H1 (cell line): ENCODE results near the gene ANKRD36. TPM values are rescaled to one million over a fixed set of nuclear protein-coding genes. Genes with fewer than 3 reads are reported as not detected.

Experiments
- CTCF ChIA-PET: fragments of 300-600 bp; sonication (Branson Sonifier 250); formaldehyde crosslinking; loops from one replicate; lab custom pipeline; 2021; ENCODE audit not compliant: partially characterized antibody; lab: Charles Lee
- POLR2A ChIA-PET: fragments of 300-600 bp; sonication (Branson Sonifier 250); formaldehyde crosslinking; loops from one replicate; lab custom pipeline; 2021; ENCODE audit warnings: inconsistent platforms; ENCODE audit not compliant: partially characterized antibody; lab: Charles Lee
- DNase-seq, 2 experiments: peaks; one replicate each; pipeline versions ENCODE4 v3.0.0 to v3.0.0-alpha.2; 2010 to 2022; ENCODE audit warnings: low spot score in 2 of 2, low read depth in 1 of 2, mixed read lengths in 1 of 2
- FAIRE-seq: peaks from 2 replicates; lab custom pipeline; 2011; peaks lifted over from hg19 to GRCh38; lab: Jason Lieb, UNC
- H2AFZ ChIP-seq: 2 replicates; pipeline ENCODE4 v1.8.1; 2012; ENCODE audit warnings: low read length, inconsistent platforms
- H2AK5ac ChIP-seq: 2 replicates; pipeline ENCODE4 v1.6.1; 2013; ENCODE audit warnings: low read depth, low read length
- H2BK120ac ChIP-seq: replicated peaks from 2 replicates; pipeline ENCODE3; 2013; ENCODE audit warnings: low read depth, low read length, inconsistent platforms
- H2BK12ac ChIP-seq: 2 replicates; pipeline ENCODE4 v1.6.1; 2013; ENCODE audit warnings: low read depth, low read length
- H2BK15ac ChIP-seq: 2 replicates; pipeline ENCODE4 v1.6.1; 2013; ENCODE audit warnings: low read length
- H2BK20ac ChIP-seq: 2 replicates; pipeline ENCODE4 v1.6.1; 2013; ENCODE audit warnings: low read length
- H2BK5ac ChIP-seq: 2 replicates; pipeline ENCODE4 v1.6.1; 2013; ENCODE audit warnings: low read depth, low read length
- H3K14ac ChIP-seq: 2 replicates; pipeline ENCODE4 v1.6.1; 2013; ENCODE audit warnings: inconsistent platforms; ENCODE audit not compliant: insufficient read length
- H3K18ac ChIP-seq: 2 replicates; pipeline ENCODE4 v1.6.1; 2013; ENCODE audit warnings: low read length; ENCODE audit errors: extremely low read depth
- H3K23ac ChIP-seq: 2 replicates; pipeline ENCODE4 v1.6.1; 2013; ENCODE audit warnings: inconsistent platforms; ENCODE audit not compliant: insufficient read length
- H3K23me2 ChIP-seq: 2 replicates; pipeline ENCODE4 v1.6.1; 2013; ENCODE audit warnings: low read depth, low read length
- H3K27ac ChIP-seq: 2 replicates; pipeline ENCODE4 v1.6.1; 2011; ENCODE audit warnings: low read depth, low read length, inconsistent platforms
- H3K27me3 ChIP-seq, 4 experiments: replicated peaks in 1 of 4; 1 replicate in 1 of 4; 2 replicates in 3 of 4; pipeline versions ENCODE4 v1.6.1 to v1.8.1; 2011 to 2013; ENCODE audit warnings: low read length in 3 of 4, mild to moderate bottlenecking in 3 of 4, inconsistent platforms in 2 of 4, mixed read lengths in 2 of 4, moderate library complexity in 1 of 4; ENCODE audit not compliant: control insufficient read depth in 3 of 4, insufficient read depth in 3 of 4; ENCODE audit errors: extremely low read depth in 1 of 4
- H3K36me3 ChIP-seq, 4 experiments: 2 replicates each; pipeline versions ENCODE4 v1.6.1 to v1.8.1; 2011 to 2013; ENCODE audit warnings: mild to moderate bottlenecking in 4 of 4, low read length in 3 of 4, moderate library complexity in 2 of 4, control low read depth in 1 of 4, inconsistent platforms in 1 of 4; ENCODE audit not compliant: insufficient read depth in 4 of 4, control insufficient read depth in 2 of 4
- H3K4ac ChIP-seq: replicated peaks from 2 replicates; pipeline ENCODE3; 2013; ENCODE audit warnings: low read length, low read depth, mixed read lengths, inconsistent platforms; ENCODE audit not compliant: insufficient read length
- H3K4me1 ChIP-seq, 4 experiments: replicated peaks in 1 of 4; 1 replicate in 1 of 4; 2 replicates in 3 of 4; pipeline versions ENCODE4 v1.6.1 to v1.8.1; 2011 to 2013; ENCODE audit warnings: low read length in 3 of 4, inconsistent platforms in 2 of 4, mixed read lengths in 1 of 4; ENCODE audit not compliant: insufficient read depth in 4 of 4, control insufficient read depth in 3 of 4
- H3K4me2 ChIP-seq, 2 experiments: 2 replicates each; pipeline versions ENCODE4 v1.6.1 to v1.8.1; 2011 to 2013; ENCODE audit warnings: low read depth in 2 of 2, low read length in 2 of 2, control low read depth in 1 of 2, inconsistent platforms in 1 of 2, mild to moderate bottlenecking in 1 of 2; ENCODE audit not compliant: insufficient read depth in 1 of 2
- H3K4me3 ChIP-seq, 4 experiments: fragments of 200-600, 300-600 bp in 1 of 4; sonication (generic), shearing (Covaris generic), sonication (Bioruptor Twin) in 1 of 4; 2 replicates each; pipeline versions ENCODE4 v1.5.1 to v1.8.1; 2011 to 2016; ENCODE audit warnings: low read length in 4 of 4, low read depth in 3 of 4, control low read depth in 2 of 4, inconsistent platforms in 2 of 4, mild to moderate bottlenecking in 2 of 4, mixed read lengths in 1 of 4, moderate library complexity in 1 of 4; ENCODE audit not compliant: insufficient read depth in 2 of 4; ENCODE audit errors: extremely low read depth in 1 of 4
- H3K56ac ChIP-seq: replicated peaks from 2 replicates; pipeline ENCODE3; 2013; ENCODE audit warnings: low read depth, mild to moderate bottlenecking, mixed read lengths, low read length, inconsistent platforms; ENCODE audit not compliant: insufficient read length
- H3K79me1 ChIP-seq: 2 replicates; pipeline ENCODE4 v1.6.1; 2013; ENCODE audit warnings: low read depth, low read length, control low read depth
- H3K79me2 ChIP-seq, 2 experiments: 2 replicates each; pipeline versions ENCODE4 v1.6.1 to v1.8.1; 2012 to 2013; ENCODE audit warnings: low read length in 2 of 2, mild to moderate bottlenecking in 2 of 2, inconsistent platforms in 1 of 2; ENCODE audit not compliant: insufficient read depth in 2 of 2, control insufficient read depth in 1 of 2
- H3K9ac ChIP-seq, 4 experiments: replicated peaks in 1 of 4; 1 replicate in 1 of 4; 2 replicates in 3 of 4; pipeline versions ENCODE4 v1.6.1 to v1.8.1; 2011 to 2013; ENCODE audit warnings: low read depth in 3 of 4, low read length in 3 of 4, control low read depth in 2 of 4, mild to moderate bottlenecking in 2 of 4, moderate library complexity in 2 of 4, inconsistent platforms in 1 of 4; ENCODE audit errors: extremely low read depth in 1 of 4
- H3K9me3 ChIP-seq, 2 experiments: 2 replicates each; pipeline versions ENCODE4 v1.6.1 to v1.8.1; 2012 to 2013; ENCODE audit warnings: mild to moderate bottlenecking in 2 of 2, moderate library complexity in 2 of 2, control low read depth in 1 of 2, inconsistent platforms in 1 of 2, low read depth in 1 of 2, low read length in 1 of 2, mixed read lengths in 1 of 2; ENCODE audit not compliant: insufficient read depth in 2 of 2
- H4K20me1 ChIP-seq, 2 experiments: replicated peaks in 1 of 2; 2 replicates each; pipeline versions ENCODE3 to v1.8.1; 2011 to 2013; ENCODE audit warnings: inconsistent platforms in 2 of 2, low read length in 2 of 2, mild to moderate bottlenecking in 1 of 2; ENCODE audit not compliant: insufficient read depth in 2 of 2, control insufficient read depth in 1 of 2
- H4K5ac ChIP-seq: 2 replicates; pipeline ENCODE4 v1.6.1; 2013; ENCODE audit warnings: low read length, low read depth, mixed read lengths, inconsistent platforms; ENCODE audit not compliant: insufficient read length
- H4K8ac ChIP-seq: 2 replicates; pipeline ENCODE4 v1.8.0; 2013; ENCODE audit warnings: mild to moderate bottlenecking, moderate library complexity, low read length, inconsistent platforms; ENCODE audit not compliant: insufficient read depth; ENCODE audit errors: extremely low read depth
- H4K91ac ChIP-seq: replicated peaks from 2 replicates; pipeline ENCODE3; 2013; ENCODE audit warnings: low read length, mixed read lengths, inconsistent platforms; ENCODE audit not compliant: insufficient read length
- RAD21 ChIP-seq, 2 experiments: IDR thresholded peaks in 1 of 2; conservative IDR thresholded peaks in 1 of 2; 2 replicates each; pipeline ENCODE4 v1.6.1; 2011; ENCODE audit warnings: low read depth in 2 of 2, low read length in 2 of 2, improper control_type of control experiment in 1 of 2, inconsistent platforms in 1 of 2, mild to moderate bottlenecking in 1 of 2, moderate library complexity in 1 of 2
- RBBP5 ChIP-seq: IDR thresholded peaks from 2 replicates; pipeline ENCODE4 v1.7.1; 2012; ENCODE audit warnings: low read depth, mild to moderate bottlenecking, inconsistent platforms, low read length, moderate library complexity, borderline replicate concordance
- SIN3A ChIP-seq, 2 experiments: IDR thresholded peaks in 1 of 2; conservative IDR thresholded peaks in 1 of 2; 2 replicates each; pipeline ENCODE4 v1.6.1; 2011 to 2012; ENCODE audit warnings: low read length in 2 of 2, improper control_type of control experiment in 1 of 2, low read depth in 1 of 2, mild to moderate bottlenecking in 1 of 2
- WGBS, 2 experiments: shearing (Covaris generic) in 1 of 2; methylation state at CpG; one replicate each; pipeline versions ENCODE4 v1.1.6 to v1.1.7; 2013 to 2015; ENCODE audit warnings: low lambda C conversion rate in 2 of 2, mixed read lengths in 2 of 2, inconsistent platforms in 1 of 2, low coverage in 1 of 2, missing lambda C conversion rate in 1 of 2; ENCODE audit not compliant: insufficient replicate concordance in 2 of 2, insufficient coverage in 1 of 2, insufficient read length in 1 of 2; ENCODE audit errors: extremely low coverage in 1 of 2, missing lambda C conversion rate in 1 of 2; 5-methylcytosine and 5-hydroxymethylcytosine counted together
- polyA plus RNA-seq, 7 experiments: library from polyadenylated mRNA; depleted of rRNA in 3 of 7; stranded (reverse) in 5 of 7; unstranded in 2 of 7; fragments of >200 nt in 5 of 7; fragments of 200-250 nt in 2 of 7; gene quantifications; 1 replicate in 5 of 7; 2 replicates in 1 of 7; 4 replicates in 1 of 7; pipeline versions ENCODE4 v1.2.1 to v1.2.3, GENCODE V29; 2011 to 2013; ENCODE audit warnings: missing spikeins in 2 of 7, mixed read lengths in 2 of 7
- total RNA-seq: library from RNA; stranded (reverse); fragmentation: NEBNext Ultra II Directional; extraction: Animal tissue kit (Norgen Biotek cat#: 25700); gene quantifications from 2 replicates; pipeline ENCODE4 v1.2.1, GENCODE V29; 2021

The ANKRD36 gene
- total and polyA plus RNA-seq, 2 of the 8 experiments (the other 6 are each of a cell fraction or from before 2014, with no cell fraction given) = 2.7 to 12.3 TPM

DNA sequence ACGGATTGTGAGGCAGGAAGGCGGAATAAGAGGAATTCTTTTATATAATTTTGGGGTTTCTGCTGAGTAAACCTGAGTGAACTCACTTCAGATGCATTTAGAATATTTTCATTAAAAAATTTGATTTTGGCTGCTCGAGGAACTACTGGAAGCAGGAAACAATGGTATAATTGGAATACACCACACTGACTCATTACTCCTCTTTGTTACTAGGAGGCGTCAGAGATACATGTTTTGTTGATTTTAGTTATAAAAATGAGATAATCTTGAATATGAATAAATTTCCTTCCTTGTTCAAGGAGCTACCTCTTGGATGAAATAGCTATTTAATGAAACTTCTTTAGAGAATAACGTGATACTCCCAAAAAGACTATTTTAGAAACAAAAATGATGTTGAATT is 97.4 kb downstream of the ANKRD36 start:
- Histone ChIP-seq H2BK120ac (no peak overlapping the region), H3K79me2 (no peaks in the 10 kb centered on the region), H2BK5ac (no peak overlapping the region), H2BK20ac (no peak overlapping the region), H3K23me2 (no peaks in the 10 kb centered on the region), H3K4ac (no peak overlapping the region), H3K56ac (no peak overlapping the region), H4K20me1 (no peaks in the 10 kb centered on the region), H3K36me3 (peaks cover 0 to 3% (median 0%) of the 10 kb centered on the region in 4 experiments; a peak in 1 of 8 replicates), H3K4me3 (no peak overlapping the region), H4K8ac (no peak overlapping the region), H2BK12ac (no peak overlapping the region), H3K27ac (no peak overlapping the region), H3K18ac (no peak overlapping the region), H3K4me1 (no peaks in the 10 kb centered on the region), H2BK15ac (no peak overlapping the region), H3K23ac (no peak overlapping the region), H3K4me2 (no peak overlapping the region), H2AFZ (no peak overlapping the region), H4K5ac (no peak overlapping the region), H3K27me3 (no peaks in the 10 kb centered on the region), H2AK5ac (no peak overlapping the region), H3K14ac (no peak overlapping the region), H3K79me1 (no peaks in the 10 kb centered on the region), H3K9ac (no peak overlapping the region), H4K91ac (no peak overlapping the region), H3K9me3 (no peaks in the 10 kb centered on the region)
- WGBS, 2 experiments = 89% methylated on average over 5 of the region's 5 CpGs; no CpG with 5 or more reads in 1 of the 2 experiments
- TF ChIP-seq RAD21 (IDR thresholded peaks at IDR 0.05 in 1 of 2, conservative IDR thresholded peaks at IDR 0.05 in 1 of 2; ENCODE audit: low read depth in 2 of 2, low read length in 2 of 2) = 0 out of 4 replicates have a peak, but pooled peaks of 1 of the 2 experiments have one; percentile 8
- TF ChIP-seq RBBP5 = no peak
- TF ChIP-seq SIN3A (conservative IDR thresholded peaks at IDR 0.05 in 1 of 2, IDR thresholded peaks at IDR 0.05 in 1 of 2; ENCODE audit: low read depth in 1 of 2, low read length in 2 of 2) = no peak
- DNase-seq (no peak), FAIRE-seq (no peak)
- POLR2A ChIA-PET = no interaction called here
- CTCF ChIA-PET = interaction anchor here (1.1 kb wide), 1 partner anchor 1685 kb away, joined by 3 read pairs; no protein-coding TSS in a partner anchor
